ENCODE measurements around the gene RPS21.

Gene RPS21

DNA sequence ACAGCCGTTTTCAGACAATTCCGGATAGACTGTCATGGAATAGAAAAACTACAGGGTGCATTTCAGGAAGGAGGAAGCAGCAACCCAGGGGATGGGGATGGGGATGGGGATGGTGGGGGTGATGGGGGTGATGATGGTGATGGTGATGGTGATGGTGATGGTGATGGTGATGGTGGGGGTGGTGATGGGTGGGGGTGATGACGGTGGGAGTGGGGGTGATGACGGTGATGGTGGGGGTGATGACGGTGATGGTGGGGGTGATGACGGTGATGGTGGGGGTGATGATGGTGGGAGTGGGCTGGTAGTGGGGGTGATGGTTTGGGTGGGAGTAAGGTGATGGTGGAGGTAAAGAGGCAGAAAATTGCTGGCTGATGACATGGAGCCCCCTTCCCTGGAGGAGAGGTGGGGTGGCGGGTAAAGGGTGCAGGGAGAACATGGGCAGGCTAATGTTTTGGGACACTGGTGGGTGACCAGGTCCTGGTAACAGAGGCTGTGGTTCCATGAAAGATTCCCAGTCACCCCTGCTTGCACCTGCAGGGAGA, 37.3 kb upstream of the RPS21 start:
- H3K4me3 ChIP-seq (ENCODE audit: low read length), result no peak overlapping the region
- H3K27me3 ChIP-seq (ENCODE audit: insufficient read depth, low read length), result no peaks in the 10 kb centered on the region
- peaks cover 51% of the 10 kb centered on the region for H3K36me3 ChIP-seq (ENCODE audit: insufficient read depth, low read length)
- H3K4me1 ChIP-seq (ENCODE audit: insufficient read depth, low read length), result no peaks in the 10 kb centered on the region
- no peak overlapping the region for H2AFZ ChIP-seq (ENCODE audit: low read depth, low read length)
- H3K9me3 ChIP-seq (ENCODE audit: low read length), result peaks cover 10% of the 10 kb centered on the region

DNA sequence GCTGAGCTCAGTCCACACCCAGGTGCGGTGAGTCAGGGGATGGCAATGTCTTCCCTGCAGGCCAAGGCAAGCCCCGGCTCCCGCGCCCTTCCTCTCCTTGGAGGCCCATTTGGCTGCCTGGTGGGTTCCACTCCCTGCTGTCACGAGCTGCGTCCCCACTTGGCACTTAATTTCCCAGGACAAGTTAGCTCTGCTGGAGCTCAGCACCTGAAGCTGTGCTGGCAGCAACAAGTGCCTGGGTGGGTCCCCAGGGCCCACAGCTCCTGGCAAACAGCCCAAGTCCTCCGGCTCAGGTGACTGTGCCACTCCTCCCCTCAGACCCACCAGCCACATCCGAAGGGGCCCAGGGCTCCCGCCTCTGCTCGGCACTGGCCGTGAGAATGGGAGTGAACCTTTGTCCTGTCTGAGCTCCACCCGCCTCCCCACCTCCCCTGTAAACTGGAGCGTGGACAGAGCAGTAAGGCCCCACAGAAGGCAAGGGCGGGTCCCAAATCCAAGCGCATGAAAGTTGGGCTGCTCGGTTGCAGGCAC, 36.7 kb upstream of the RPS21 start:
- H3K9me3 ChIP-seq (ENCODE audit: low read length), result peaks cover 10% of the 10 kb centered on the region
- H3K27me3 ChIP-seq (ENCODE audit: insufficient read depth, low read length), result no peaks in the 10 kb centered on the region
- peaks cover 4% of the 10 kb centered on the region for H3K4me1 ChIP-seq (ENCODE audit: insufficient read depth, low read length)
- H2AFZ ChIP-seq (ENCODE audit: low read depth, low read length), result no peak overlapping the region
- H3K4me3 ChIP-seq (ENCODE audit: low read length), result no peak overlapping the region
- H3K36me3 ChIP-seq (ENCODE audit: insufficient read depth, low read length), result peaks cover 51% of the 10 kb centered on the region

DNA sequence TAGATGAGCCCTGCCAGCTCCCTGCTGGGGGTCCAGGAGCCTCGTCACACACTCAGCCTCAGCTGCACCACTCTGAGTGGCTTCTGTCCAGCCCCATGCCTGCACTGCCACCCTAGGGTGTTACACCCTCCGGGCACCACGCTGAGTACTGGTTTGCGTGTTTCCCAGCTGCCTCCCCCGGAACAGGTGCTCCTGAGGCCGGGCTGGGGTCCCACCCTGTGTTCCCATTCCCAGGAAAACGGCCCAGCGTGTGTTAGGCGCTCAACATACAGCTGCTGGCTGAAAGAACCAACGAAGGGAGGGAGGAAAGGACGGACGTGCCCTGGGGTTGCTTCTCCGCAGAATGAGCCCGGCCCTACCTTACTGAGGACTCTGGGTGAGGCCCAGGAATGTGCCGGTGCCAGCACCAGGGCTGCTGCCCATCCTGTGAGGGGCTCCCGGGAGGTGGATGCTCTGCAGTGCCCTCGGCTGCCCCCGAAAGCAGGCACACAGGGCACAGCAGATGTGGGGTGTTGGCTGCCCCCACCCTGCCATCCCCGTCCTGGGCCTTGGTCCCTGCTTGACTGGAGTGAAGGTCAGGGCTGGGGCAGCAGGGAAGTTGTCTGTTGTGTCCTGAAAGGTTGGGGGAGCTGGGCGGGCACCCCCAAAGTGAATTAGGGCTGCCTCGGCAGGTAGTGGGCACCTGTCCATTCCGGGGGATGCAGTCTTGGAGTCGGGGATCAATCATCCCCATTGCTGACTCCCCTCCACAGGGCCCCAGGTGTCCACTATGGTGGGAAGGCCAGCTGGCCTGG, 36.1 kb upstream of the RPS21 start:
- no peak overlapping the region for H3K4me3 ChIP-seq (ENCODE audit: low read length)
- H3K9me3 ChIP-seq (ENCODE audit: low read length), result peaks cover 10% of the 10 kb centered on the region
- peaks cover 10% of the 10 kb centered on the region for H3K4me1 ChIP-seq (ENCODE audit: insufficient read depth, low read length)
- H3K27me3 ChIP-seq (ENCODE audit: insufficient read depth, low read length), result no peaks in the 10 kb centered on the region
- H2AFZ ChIP-seq (ENCODE audit: low read depth, low read length), result no peak overlapping the region
- H3K36me3 ChIP-seq (ENCODE audit: insufficient read depth, low read length), result peaks cover 47% of the 10 kb centered on the region

DNA sequence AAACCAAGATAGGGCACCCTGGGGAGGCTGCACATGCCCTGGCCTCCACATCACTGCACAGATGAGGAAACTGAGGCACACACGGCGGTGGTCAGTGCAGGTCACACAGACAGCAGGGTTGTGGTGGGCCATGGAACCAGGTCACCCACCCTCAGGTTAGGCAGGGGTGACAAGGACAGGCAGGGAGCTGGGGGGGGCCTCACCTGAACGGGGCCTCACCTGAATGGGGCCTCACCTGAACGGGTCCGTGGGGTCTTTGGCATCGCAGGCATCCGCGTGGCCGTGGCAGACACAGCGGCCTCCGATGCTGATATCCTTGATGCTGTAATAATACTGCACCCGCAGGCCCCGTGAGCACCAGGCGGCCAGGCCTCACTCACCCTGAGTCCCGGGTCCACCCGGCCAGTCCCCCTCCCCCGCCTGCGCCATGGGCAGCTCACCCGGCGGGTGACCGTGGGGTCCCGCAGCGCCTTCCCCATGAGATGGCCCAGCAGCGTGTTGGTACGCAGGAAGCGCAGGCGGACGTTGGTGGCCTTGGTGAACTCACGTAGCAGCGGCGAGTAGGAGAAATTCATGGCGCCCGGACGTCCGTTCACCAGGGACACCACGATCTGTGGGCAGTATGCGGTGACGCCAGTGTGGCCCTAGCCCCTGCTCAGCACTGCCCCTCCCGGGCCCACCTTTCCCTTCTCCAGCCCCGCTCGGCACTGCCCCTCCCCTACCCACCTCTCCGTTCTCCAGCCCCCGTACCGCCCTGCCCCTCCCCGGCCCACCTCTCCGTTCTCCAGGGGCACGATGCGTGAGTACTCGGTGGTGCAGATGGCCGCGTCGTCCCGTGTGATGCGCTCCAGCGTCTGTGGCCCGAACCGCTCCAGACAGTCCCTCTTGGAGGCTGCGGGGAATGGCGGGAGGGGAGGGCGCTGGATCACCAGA, 35.2 kb upstream of the RPS21 start:
- Histone ChIP-seq H3K36me3 (ENCODE audit: insufficient read depth, low read length) (peaks cover 41% of the 10 kb centered on the region), H3K4me3 (ENCODE audit: low read length) (no peak overlapping the region), H2AFZ (ENCODE audit: low read depth, low read length) (no peak overlapping the region), H3K4me1 (ENCODE audit: insufficient read depth, low read length) (peaks cover 19% of the 10 kb centered on the region), H3K27me3 (ENCODE audit: insufficient read depth, low read length) (no peaks in the 10 kb centered on the region), H3K9me3 (ENCODE audit: low read length) (peaks cover 10% of the 10 kb centered on the region)

DNA sequence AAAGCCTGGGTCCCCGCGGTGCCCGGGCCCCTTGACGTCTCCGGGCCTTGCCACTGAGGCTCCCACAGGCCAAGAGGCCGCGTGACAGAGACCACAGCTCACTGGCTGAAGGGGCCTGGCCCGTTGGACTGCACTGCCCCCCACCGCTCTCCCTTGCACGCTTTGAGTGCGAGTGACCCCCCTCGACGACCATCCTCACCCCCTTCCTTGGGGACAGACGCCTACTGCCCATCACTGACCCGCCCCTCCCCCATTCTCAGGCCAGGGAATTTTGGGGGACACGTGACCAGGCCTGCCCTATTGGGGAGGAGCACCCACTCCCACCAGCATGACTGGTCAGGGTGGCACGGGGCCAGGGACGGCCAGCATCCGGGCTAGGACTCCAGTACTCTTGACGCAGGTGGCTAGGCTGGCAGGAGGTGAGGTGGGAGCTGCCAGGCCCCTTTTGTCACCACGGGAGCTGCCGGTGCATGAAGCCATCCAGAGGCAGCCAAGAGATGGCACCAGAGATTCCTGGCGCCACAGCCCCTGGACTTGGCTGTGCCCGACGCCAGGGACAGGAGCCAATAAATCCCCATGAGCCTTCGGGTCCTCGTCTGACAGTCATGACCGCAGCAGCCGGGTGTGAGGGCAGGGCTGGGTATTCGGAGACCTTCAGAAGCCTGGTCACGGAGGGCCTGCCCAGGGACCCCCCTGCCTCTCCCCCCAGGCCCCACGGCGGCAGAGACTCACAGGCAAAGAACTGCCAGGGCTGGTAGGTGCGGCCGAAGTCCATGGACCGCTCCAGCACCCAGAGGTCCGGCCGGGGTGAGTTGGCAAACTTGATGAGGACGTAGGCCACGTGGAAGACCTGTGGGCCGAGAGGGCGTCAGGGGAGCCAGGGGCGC, 34.3 kb upstream of the RPS21 start:
- Histone ChIP-seq H3K36me3 (ENCODE audit: insufficient read depth, low read length) (peaks cover 32% of the 10 kb centered on the region), H3K4me3 (ENCODE audit: low read length) (no peak overlapping the region), H3K4me1 (ENCODE audit: insufficient read depth, low read length) (peaks cover 28% of the 10 kb centered on the region), H3K27me3 (ENCODE audit: insufficient read depth, low read length) (no peaks in the 10 kb centered on the region), H2AFZ (ENCODE audit: low read depth, low read length) (no peak overlapping the region), H3K9me3 (ENCODE audit: low read length) (peaks cover 8% of the 10 kb centered on the region)

DNA sequence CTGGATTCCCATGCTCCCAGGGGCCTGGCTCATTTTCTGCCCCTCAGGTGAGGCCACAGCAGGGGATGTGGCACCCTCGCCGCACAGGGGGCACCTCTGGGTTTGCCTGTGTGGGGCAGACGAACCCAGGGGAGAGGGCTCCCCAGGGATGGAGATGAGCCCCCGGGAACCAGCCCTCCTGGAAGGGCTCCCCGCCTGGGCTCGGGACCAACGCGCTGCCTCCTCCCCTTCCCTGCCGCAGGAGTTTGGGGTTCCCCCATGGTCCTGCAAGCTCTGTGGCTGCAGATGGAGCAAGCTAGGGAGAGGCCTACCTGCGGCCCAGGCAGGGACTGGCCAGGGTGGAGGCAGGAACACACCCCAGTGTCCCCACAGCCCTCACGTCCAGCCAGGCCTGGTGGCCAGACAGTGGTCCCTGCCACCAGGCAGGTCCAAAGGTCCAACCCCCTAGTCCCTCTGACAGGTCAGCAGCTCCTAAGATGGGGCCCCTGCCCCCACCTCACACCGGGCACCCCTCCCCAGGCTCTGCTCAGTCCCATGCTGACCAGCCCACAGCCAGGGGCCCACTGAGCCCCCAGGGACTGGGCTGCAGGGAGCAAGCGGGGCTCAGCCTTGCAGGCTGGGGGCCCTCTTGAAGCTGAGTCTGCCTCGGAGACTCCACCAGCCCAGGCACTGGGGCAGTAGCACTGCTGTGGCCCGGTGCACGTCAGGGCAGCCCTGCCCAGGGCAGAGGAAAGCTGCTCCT, 33.4 kb upstream of the RPS21 start:
- H3K4me1 ChIP-seq (ENCODE audit: insufficient read depth, low read length), result peaks cover 30% of the 10 kb centered on the region
- H2AFZ ChIP-seq (ENCODE audit: low read depth, low read length), result no peak overlapping the region
- H3K27me3 ChIP-seq (ENCODE audit: insufficient read depth, low read length), result no peaks in the 10 kb centered on the region
- no peak overlapping the region for H3K4me3 ChIP-seq (ENCODE audit: low read length)
- peaks cover 6% of the 10 kb centered on the region for H3K9me3 ChIP-seq (ENCODE audit: low read length)
- peaks cover 29% of the 10 kb centered on the region for H3K36me3 ChIP-seq (ENCODE audit: insufficient read depth, low read length)

DNA sequence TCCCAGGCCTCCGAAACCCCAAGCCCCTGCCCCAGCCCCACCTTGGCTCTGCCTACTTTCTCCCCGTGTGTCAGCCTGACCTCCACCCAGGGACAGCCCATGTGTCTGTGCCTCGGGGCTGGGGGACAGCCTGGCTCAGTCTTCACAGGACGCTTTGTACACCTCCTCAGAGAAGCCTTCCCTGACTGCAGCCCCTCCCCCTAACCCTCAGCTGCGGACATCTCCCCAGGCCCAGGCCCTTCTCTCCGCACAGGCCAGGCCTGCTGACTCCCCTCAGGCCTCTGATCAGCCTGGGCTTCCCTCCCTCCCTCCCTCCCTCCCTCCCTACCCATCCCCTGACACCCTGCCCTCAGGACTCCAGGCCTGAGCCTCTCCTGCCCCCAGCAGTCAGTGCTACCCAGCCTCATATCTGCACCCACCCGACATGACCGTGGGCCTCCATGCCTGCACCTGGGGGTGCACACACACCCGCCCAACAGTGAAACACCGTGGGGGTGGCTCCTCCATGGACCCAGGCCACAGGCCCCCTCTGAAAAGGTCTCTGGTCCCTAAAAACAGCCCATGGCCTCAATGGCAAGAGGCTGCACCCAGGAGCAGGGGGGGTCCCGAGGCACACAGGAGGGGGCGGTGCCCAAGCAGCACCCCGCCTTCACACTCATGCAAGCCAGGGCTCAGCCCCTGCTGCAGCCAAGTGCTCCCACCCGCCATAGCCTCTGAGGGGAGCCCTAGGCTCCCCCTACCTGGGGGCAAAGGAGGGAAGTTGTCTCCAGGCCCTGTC, 32.7 kb upstream of the RPS21 start:
- Histone ChIP-seq H2AFZ (ENCODE audit: low read depth, low read length) (no peak overlapping the region), H3K36me3 (ENCODE audit: insufficient read depth, low read length) (peaks cover 28% of the 10 kb centered on the region), H3K27me3 (ENCODE audit: insufficient read depth, low read length) (no peaks in the 10 kb centered on the region), H3K9me3 (ENCODE audit: low read length) (peaks cover 2% of the 10 kb centered on the region), H3K4me1 (ENCODE audit: insufficient read depth, low read length) (peaks cover 30% of the 10 kb centered on the region), H3K4me3 (ENCODE audit: low read length) (no peak overlapping the region)

DNA sequence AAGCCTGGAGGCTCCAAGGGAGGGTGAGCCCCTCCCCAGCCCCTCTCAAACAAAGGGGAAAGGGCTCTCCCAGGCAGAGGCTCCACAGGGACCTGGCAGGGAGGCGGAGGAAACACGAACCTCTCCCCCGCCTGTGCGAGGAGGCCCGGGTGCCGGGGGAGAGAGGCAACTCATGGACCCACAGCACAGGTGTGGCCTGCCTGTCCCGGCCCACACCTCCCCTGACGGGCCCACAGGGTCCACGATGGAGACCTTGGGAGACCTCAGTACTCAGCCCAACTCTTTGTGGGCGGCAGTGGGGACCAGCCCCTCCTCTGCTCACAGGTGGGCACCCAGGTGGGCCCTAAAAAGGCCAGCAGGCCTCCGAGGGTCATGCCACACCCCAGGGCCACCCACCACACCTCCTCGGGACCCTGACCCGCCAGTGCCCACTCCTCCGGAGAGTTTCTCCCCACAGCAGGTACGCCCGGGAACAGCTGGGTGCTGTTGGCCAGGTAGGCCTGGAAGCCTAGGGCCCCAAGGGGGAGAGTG, 32.0 kb upstream of the RPS21 start:
- peaks cover 25% of the 10 kb centered on the region for H3K36me3 ChIP-seq (ENCODE audit: insufficient read depth, low read length)
- no peaks in the 10 kb centered on the region for H3K27me3 ChIP-seq (ENCODE audit: insufficient read depth, low read length)
- peaks cover 30% of the 10 kb centered on the region for H3K4me1 ChIP-seq (ENCODE audit: insufficient read depth, low read length)
- no peak overlapping the region for H3K4me3 ChIP-seq (ENCODE audit: low read length)
- H3K9me3 ChIP-seq (ENCODE audit: low read length), result no peaks in the 10 kb centered on the region
- H2AFZ ChIP-seq (ENCODE audit: low read depth, low read length), result no peak overlapping the region

DNA sequence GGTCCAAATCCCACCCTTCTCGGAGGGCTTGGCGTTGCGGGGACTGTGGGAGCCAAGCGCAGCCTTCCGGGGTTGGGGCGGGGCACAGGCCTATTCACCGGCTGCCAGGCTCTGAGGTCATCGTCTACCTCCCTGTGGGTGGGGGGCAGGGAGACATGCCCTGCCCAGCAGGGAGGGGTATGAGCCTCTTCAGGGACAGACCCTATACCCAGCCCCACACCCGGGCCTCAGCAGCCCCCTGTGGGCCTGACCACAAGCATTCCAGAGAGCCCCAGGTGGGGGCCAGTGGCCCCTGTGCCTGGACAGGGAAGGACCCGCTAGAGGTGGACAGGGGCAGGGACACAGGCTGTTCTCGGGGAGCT, 31.4 kb upstream of the RPS21 start:
- Histone ChIP-seq H3K4me1 (ENCODE audit: insufficient read depth, low read length) (peaks cover 30% of the 10 kb centered on the region), H3K4me3 (ENCODE audit: low read length) (no peak overlapping the region)

DNA sequence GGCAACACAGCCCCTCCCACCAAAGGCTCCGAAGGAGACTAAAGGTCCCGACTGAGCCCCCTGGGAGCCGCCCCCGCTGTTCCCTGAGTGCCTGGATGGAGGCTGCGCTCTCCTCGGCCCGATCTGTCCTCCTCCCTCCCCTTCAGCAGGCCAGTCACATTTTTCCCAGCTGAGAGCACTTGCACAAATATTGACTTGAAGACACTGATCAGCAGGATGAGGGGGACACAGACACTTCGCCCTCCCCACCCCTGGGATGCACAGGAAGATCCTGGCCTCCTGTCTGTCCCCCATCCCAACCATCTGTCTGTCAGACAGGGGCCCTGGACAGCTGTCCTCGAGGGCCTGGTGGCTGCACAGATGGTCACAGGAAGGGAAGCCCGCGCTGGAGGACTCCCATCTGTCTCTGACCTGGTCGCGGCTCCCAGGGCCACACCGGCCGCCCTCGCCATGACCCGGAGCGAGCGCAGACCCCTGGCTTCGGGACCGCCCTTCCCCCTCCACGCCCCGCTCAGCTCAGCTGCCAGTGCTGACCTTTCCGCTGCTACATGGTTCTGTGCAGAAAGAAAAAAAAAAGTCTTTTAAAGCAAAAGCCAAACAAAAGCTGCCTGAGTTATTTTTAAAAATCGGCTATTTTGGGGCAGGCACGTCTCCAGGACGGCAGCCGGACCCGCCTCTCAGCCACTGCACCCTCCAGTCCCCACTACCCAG, 30.9 kb upstream of the RPS21 start:
- H2AFZ ChIP-seq (ENCODE audit: low read depth, low read length), result no peak overlapping the region
- H3K27me3 ChIP-seq (ENCODE audit: insufficient read depth, low read length), result no peaks in the 10 kb centered on the region
- peaks cover 15% of the 10 kb centered on the region for H3K36me3 ChIP-seq (ENCODE audit: insufficient read depth, low read length)
- H3K9me3 ChIP-seq (ENCODE audit: low read length), result no peaks in the 10 kb centered on the region
- H3K4me3 ChIP-seq (ENCODE audit: low read length), result no peak overlapping the region
- peaks cover 31% of the 10 kb centered on the region for H3K4me1 ChIP-seq (ENCODE audit: insufficient read depth, low read length)

More for the DNA sequence above, 31.4 kb upstream of the RPS21 start:
- no peaks in the 10 kb centered on the region for H3K9me3 ChIP-seq (ENCODE audit: low read length)
- H3K27me3 ChIP-seq (ENCODE audit: insufficient read depth, low read length), result no peaks in the 10 kb centered on the region
- H3K36me3 ChIP-seq (ENCODE audit: insufficient read depth, low read length), result peaks cover 21% of the 10 kb centered on the region
- H2AFZ ChIP-seq (ENCODE audit: low read depth, low read length), result no peak overlapping the region

Data from neuron (in vitro differentiated cells).